ENCODE measurements around the gene POMGNT1. TPM values are rescaled to one million over a fixed set of nuclear protein-coding genes. Genes with fewer than 3 reads are reported as not detected.

The POMGNT1 gene
- total and polyA plus RNA-seq, 2 of the 8 experiments (the other 6 are each of a cell fraction or from before 2014, with no cell fraction given): 28.0 to 40.3 TPM

GRCh38 chr1:46205791-46206190 lies 7.6 kb upstream of the POMGNT1 start (continued):
- TF ChIP-seq CBX5 (IDR thresholded peaks at IDR 0.05; ENCODE audit: low read depth, low read length) (no peak), NANOG (IDR thresholded peaks at IDR 0.05; ENCODE audit: insufficient read depth, low read depth, low read length, poor library complexity, severe bottlenecking) (no peak)
